Liver (tissue), 9 donors: ENCODE measurements around the gene GIPC2. TPM values are rescaled to one million over a fixed set of nuclear protein-coding genes. Genes with fewer than 3 reads are reported as not detected.
A peak's percentile ranks its signal among the peaks of the same experiment; 100 is the strongest.

Source experiments
- DNase-seq: peaks from one replicate; pipeline ENCODE4 v3.0.0-alpha.2; 2017; ENCODE audit warnings: low spot score
- H3K27ac ChIP-seq, 2 donors: one replicate each; pipeline ENCODE4 v1.7.0; 2013; ENCODE audit warnings: inconsistent platforms in 2 of 2, low read length in 2 of 2, control low read depth in 1 of 2, low read depth in 1 of 2, mild to moderate bottlenecking in 1 of 2
- H3K27me3 ChIP-seq, 4 donors: one replicate each; pipeline versions ENCODE4 v1.6.1 to v1.7.0; 2013; ENCODE audit warnings: low read length in 3 of 4, inconsistent platforms in 1 of 4, mild to moderate bottlenecking in 1 of 4, moderate library complexity in 1 of 4; ENCODE audit not compliant: control insufficient read depth in 4 of 4, insufficient read depth in 4 of 4
- H3K36me3 ChIP-seq, 4 donors: one replicate each; pipeline versions ENCODE4 v1.6.1 to v1.7.0; 2013; ENCODE audit warnings: low read length in 3 of 4, mild to moderate bottlenecking in 3 of 4, low read depth in 1 of 4, moderate library complexity in 1 of 4; ENCODE audit not compliant: control insufficient read depth in 4 of 4, insufficient read depth in 3 of 4
- H3K4me1 ChIP-seq, 4 donors: one replicate each; pipeline versions ENCODE4 v1.6.1 to v1.7.0; 2013; ENCODE audit warnings: low read length in 3 of 4, mild to moderate bottlenecking in 3 of 4, moderate library complexity in 1 of 4; ENCODE audit not compliant: control insufficient read depth in 4 of 4, insufficient read depth in 4 of 4
- H3K4me3 ChIP-seq, 3 donors: one replicate each; pipeline versions ENCODE4 v1.6.1 to v1.7.0; 2013; ENCODE audit warnings: low read length in 3 of 3, control low read depth in 1 of 3, low read depth in 1 of 3, mild to moderate bottlenecking in 1 of 3
- H3K9ac ChIP-seq, 2 donors: one replicate each; pipeline ENCODE4 v1.7.0; 2013; ENCODE audit warnings: low read length in 2 of 2, mild to moderate bottlenecking in 2 of 2, moderate library complexity in 2 of 2, control low read depth in 1 of 2, low read depth in 1 of 2
- H3K9me3 ChIP-seq, 4 donors: one replicate each; pipeline versions ENCODE4 v1.6.1 to v1.7.0; 2013; ENCODE audit warnings: low read length in 3 of 4; ENCODE audit not compliant: control insufficient read depth in 4 of 4
- ATF3 ChIP-seq: IDR thresholded peaks from 2 replicates; pipeline ENCODE4 v1.6.1; 2016; ENCODE audit warnings: antibody characterized with exemption
- EGR1 ChIP-seq, 2 donors: IDR thresholded peaks; 2 replicates each; pipeline ENCODE4 v1.6.1; 2016 to 2018; ENCODE audit warnings: antibody characterized with exemption in 2 of 2, low read depth in 2 of 2
- FOXA1 ChIP-seq: IDR thresholded peaks from 2 replicates; pipeline ENCODE4 v1.6.1; 2016; ENCODE audit warnings: antibody characterized with exemption
- FOXA2 ChIP-seq: IDR thresholded peaks from 2 replicates; pipeline ENCODE4 v1.6.1; 2016; ENCODE audit warnings: antibody characterized with exemption
- GABPA ChIP-seq, 2 donors: IDR thresholded peaks in 1 of 2; conservative IDR thresholded peaks in 1 of 2; 2 replicates each; pipeline ENCODE4 v1.6.1; 2016; ENCODE audit warnings: antibody characterized with exemption in 2 of 2, mild to moderate bottlenecking in 1 of 2, moderate library complexity in 1 of 2
- HNF4A ChIP-seq, 2 donors: conservative IDR thresholded peaks; 2 replicates each; pipeline ENCODE4 v1.6.1; 2016; ENCODE audit warnings: antibody characterized with exemption in 2 of 2, mild to moderate bottlenecking in 2 of 2
- HNF4G ChIP-seq: IDR thresholded peaks from 2 replicates; pipeline ENCODE4 v1.6.1; 2016; ENCODE audit warnings: antibody characterized with exemption
- JUND ChIP-seq, 2 donors: IDR thresholded peaks; 2 replicates each; pipeline ENCODE4 v1.6.1; 2016; ENCODE audit warnings: antibody characterized with exemption in 2 of 2
- NR2F2 ChIP-seq: IDR thresholded peaks from 2 replicates; pipeline ENCODE4 v1.6.1; 2016; ENCODE audit warnings: antibody characterized with exemption
- RAD21 ChIP-seq, 2 donors: IDR thresholded peaks; 2 replicates each; pipeline ENCODE4 v1.6.1; 2016; ENCODE audit warnings: antibody characterized with exemption in 2 of 2, mild to moderate bottlenecking in 2 of 2
- RXRA ChIP-seq, 2 donors: IDR thresholded peaks; 2 replicates each; pipeline ENCODE4 v1.6.1; 2017 to 2018; ENCODE audit warnings: antibody characterized with exemption in 2 of 2, mild to moderate bottlenecking in 1 of 2
- SP1 ChIP-seq: IDR thresholded peaks from 2 replicates; pipeline ENCODE4 v1.6.1; 2018; ENCODE audit warnings: antibody characterized with exemption, mild to moderate bottlenecking
- TAF1 ChIP-seq: conservative IDR thresholded peaks from 2 replicates; pipeline ENCODE4 v1.6.1; 2016; ENCODE audit warnings: antibody characterized with exemption, mild to moderate bottlenecking
- YY1 ChIP-seq: IDR thresholded peaks from 2 replicates; pipeline ENCODE4 v1.6.1; 2016; ENCODE audit warnings: antibody characterized with exemption, mild to moderate bottlenecking
- ZBTB33 ChIP-seq: IDR thresholded peaks from 2 replicates; pipeline ENCODE4 v1.6.1; 2016; ENCODE audit warnings: antibody characterized with exemption
- WGBS: extraction: QIAGEN DNeasy Blood & Tissue Kit; methylation state at CpG from one replicate; pipeline ENCODE4 v1.1.7; 2013; 5-methylcytosine and 5-hydroxymethylcytosine counted together
- polyA plus RNA-seq, 2 donors: library from polyadenylated mRNA; stranded (reverse) in 1 of 2; unstranded in 1 of 2; fragments of 200-250 nt in 1 of 2; fragments of >200 nt in 1 of 2; fragmentation: Nextera tagmentation in 1 of 2; extraction: Ambion mirVana in 1 of 2; gene quantifications; one replicate each; pipeline versions ENCODE4 v1.2.1 to v1.2.3, GENCODE V29; 2013 to 2015
- total RNA-seq, 2 donors: library from RNA; depleted of rRNA; stranded (reverse); fragments of >200 nt; gene quantifications; one replicate each; pipeline ENCODE4 v1.2.3, GENCODE V29; 2014
- TF ChIP-seq, protein P1 (sequence below): fragments of 150-350 bp; IDR thresholded peaks from 2 replicates; pipeline ENCODE4 v1.5.1; 2017; ENCODE audit warnings: improper control_type of control experiment, low read depth, low read length; ENCODE audit not compliant: missing input control
- TF ChIP-seq, protein P2 (sequence below): IDR thresholded peaks from 2 replicates; pipeline ENCODE4 v1.6.1; 2016; ENCODE audit warnings: antibody characterized with exemption, mild to moderate bottlenecking
- TF ChIP-seq, protein P3 (sequence below): IDR thresholded peaks from 2 replicates; pipeline ENCODE4 v1.6.1; 2016; ENCODE audit warnings: antibody characterized with exemption
- donor health status: healthy.
- donor health status: healthy.
- donor health status: healthy.
- donor health status: healthy.
- donor health status: healthy.

The GIPC2 gene
- total and polyA plus RNA-seq, 4 donors = 3.7 to 10.9 (median 6.4) TPM

- H3K27me3 ChIP-seq = no peaks in the 10 kb centered on the region
Observed at GRCh38 chr1:78143673-78144072, 97.9 kb downstream of the GIPC2 start.

More at GRCh38 chr1:78143673-78144072, 97.9 kb downstream of the GIPC2 start:
- peak overlapping the region; percentile 86 to 96 for H3K9ac ChIP-seq
- H3K4me1 ChIP-seq = peaks cover 3 to 46% (median 21%) of the 10 kb centered on the region in 4 donors
- peak overlapping the region; percentile 90 to 91 for H3K27ac ChIP-seq
- no peak for DNase-seq
- no peaks in the 10 kb centered on the region for H3K36me3 ChIP-seq
- peak overlapping the region; percentile 61 to 76 (median 73) for H3K4me3 ChIP-seq
- TF ChIP-seq FOXA2 = no peak
- TF ChIP-seq HNF4G = no peak
- TF ChIP-seq, protein P1, sequence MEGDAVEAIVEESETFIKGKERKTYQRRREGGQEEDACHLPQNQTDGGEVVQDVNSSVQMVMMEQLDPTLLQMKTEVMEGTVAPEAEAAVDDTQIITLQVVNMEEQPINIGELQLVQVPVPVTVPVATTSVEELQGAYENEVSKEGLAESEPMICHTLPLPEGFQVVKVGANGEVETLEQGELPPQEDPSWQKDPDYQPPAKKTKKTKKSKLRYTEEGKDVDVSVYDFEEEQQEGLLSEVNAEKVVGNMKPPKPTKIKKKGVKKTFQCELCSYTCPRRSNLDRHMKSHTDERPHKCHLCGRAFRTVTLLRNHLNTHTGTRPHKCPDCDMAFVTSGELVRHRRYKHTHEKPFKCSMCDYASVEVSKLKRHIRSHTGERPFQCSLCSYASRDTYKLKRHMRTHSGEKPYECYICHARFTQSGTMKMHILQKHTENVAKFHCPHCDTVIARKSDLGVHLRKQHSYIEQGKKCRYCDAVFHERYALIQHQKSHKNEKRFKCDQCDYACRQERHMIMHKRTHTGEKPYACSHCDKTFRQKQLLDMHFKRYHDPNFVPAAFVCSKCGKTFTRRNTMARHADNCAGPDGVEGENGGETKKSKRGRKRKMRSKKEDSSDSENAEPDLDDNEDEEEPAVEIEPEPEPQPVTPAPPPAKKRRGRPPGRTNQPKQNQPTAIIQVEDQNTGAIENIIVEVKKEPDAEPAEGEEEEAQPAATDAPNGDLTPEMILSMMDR = no peak
- no peak for TF ChIP-seq SP1
- TF ChIP-seq TAF1 = no peak
- TF ChIP-seq JUND (IDR thresholded peaks at IDR 0.05) = no peak
- TF ChIP-seq RXRA (IDR thresholded peaks at IDR 0.05) = peak in 1 of 2 donors; percentile 17
- no peak for TF ChIP-seq RAD21 (IDR thresholded peaks at IDR 0.05)
- no peak for TF ChIP-seq ZBTB33
- TF ChIP-seq, protein P2, sequence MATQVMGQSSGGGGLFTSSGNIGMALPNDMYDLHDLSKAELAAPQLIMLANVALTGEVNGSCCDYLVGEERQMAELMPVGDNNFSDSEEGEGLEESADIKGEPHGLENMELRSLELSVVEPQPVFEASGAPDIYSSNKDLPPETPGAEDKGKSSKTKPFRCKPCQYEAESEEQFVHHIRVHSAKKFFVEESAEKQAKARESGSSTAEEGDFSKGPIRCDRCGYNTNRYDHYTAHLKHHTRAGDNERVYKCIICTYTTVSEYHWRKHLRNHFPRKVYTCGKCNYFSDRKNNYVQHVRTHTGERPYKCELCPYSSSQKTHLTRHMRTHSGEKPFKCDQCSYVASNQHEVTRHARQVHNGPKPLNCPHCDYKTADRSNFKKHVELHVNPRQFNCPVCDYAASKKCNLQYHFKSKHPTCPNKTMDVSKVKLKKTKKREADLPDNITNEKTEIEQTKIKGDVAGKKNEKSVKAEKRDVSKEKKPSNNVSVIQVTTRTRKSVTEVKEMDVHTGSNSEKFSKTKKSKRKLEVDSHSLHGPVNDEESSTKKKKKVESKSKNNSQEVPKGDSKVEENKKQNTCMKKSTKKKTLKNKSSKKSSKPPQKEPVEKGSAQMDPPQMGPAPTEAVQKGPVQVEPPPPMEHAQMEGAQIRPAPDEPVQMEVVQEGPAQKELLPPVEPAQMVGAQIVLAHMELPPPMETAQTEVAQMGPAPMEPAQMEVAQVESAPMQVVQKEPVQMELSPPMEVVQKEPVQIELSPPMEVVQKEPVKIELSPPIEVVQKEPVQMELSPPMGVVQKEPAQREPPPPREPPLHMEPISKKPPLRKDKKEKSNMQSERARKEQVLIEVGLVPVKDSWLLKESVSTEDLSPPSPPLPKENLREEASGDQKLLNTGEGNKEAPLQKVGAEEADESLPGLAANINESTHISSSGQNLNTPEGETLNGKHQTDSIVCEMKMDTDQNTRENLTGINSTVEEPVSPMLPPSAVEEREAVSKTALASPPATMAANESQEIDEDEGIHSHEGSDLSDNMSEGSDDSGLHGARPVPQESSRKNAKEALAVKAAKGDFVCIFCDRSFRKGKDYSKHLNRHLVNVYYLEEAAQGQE = no peak
- TF ChIP-seq FOXA1 = no peak
- TF ChIP-seq NR2F2 = no peak
- TF ChIP-seq YY1 = peak; percentile 35
- no peak for TF ChIP-seq GABPA (IDR thresholded peaks at IDR 0.05 in 1 of 2, conservative IDR thresholded peaks at IDR 0.05 in 1 of 2)
- peak in 1 of 2 donors; percentile 3 for TF ChIP-seq HNF4A (conservative IDR thresholded peaks at IDR 0.05)
- TF ChIP-seq EGR1 (IDR thresholded peaks at IDR 0.05; ENCODE audit: low read depth in 2 of 2) = no peak
- TF ChIP-seq ATF3 = no peak
- TF ChIP-seq, protein P3, sequence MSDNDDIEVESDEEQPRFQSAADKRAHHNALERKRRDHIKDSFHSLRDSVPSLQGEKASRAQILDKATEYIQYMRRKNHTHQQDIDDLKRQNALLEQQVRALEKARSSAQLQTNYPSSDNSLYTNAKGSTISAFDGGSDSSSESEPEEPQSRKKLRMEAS = no peak
- no peaks in the 10 kb centered on the region for H3K9me3 ChIP-seq
- 41% methylated on average over 2 of the region's 2 CpGs for WGBS
